Measurements from ENCODE around the gene COL4A5. TPM values are rescaled to one million over a fixed set of nuclear protein-coding genes. Genes with fewer than 3 reads are reported as not detected.

Gene COL4A5
- total RNA-seq, 2 donors from 2014 or later: 2.4 to 5.6 TPM

- DNase-seq: no peak
- intact Hi-C loops (cut with DNase I, micrococcal nuclease): no loop called here
- no peak for ATAC-seq
Measured at GRCh38 chrX:108584617-108585211, 145.1 kb downstream of the COL4A5 start.

GRCh38 chrX:108590496-108590895 is 150.9 kb downstream of the COL4A5 start:
- ATAC-seq (no peak), DNase-seq (no peak)
- intact Hi-C loops (cut with DNase I, micrococcal nuclease): no loop called here

DNA sequence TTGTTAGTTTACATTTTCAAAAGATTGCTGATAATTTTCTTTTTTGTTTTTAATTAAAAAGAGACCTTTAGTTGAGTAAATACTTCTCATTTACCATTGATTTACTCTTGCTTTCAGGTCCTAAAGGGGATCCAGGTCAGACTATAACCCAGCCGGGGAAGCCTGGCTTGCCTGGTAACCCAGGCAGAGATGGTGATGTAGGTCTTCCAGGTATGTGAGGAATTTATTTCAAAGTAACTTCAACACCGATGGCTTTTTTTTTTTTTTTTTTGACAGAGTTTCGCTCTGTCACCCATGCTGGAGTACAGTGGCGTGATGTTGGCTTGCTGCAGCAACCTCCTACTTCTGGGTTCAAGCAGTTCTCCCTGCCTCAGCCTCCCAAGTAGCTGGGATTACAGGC is 161.6 kb downstream of the COL4A5 start:
- ATAC-seq (no peak), DNase-seq (no peak)
- intact Hi-C loops (cut with DNase I, micrococcal nuclease): no loop called here

DNA sequence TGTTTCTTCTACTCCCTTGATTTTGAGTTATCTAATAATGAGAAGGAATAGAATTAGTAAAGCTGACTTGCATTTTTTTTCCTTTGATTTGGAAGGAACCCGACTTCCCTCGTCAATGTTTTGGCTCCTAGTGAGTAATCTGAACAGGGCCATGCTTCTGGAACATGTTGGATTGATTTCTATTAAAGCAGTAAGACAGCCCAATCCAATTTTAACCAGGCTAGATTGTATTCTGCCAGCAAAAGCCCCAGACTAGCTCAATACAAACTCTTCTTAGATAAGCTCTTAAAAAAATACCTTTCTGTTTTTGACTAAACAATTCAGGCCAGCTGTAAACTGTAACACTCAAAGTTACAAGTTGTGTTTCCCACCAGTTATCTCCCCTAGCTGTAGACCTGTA is 170.5 kb downstream of the COL4A5 start:
- ATAC-seq (no peak), DNase-seq (no peak)
- intact Hi-C loops (cut with DNase I, micrococcal nuclease): no loop called here

DNA sequence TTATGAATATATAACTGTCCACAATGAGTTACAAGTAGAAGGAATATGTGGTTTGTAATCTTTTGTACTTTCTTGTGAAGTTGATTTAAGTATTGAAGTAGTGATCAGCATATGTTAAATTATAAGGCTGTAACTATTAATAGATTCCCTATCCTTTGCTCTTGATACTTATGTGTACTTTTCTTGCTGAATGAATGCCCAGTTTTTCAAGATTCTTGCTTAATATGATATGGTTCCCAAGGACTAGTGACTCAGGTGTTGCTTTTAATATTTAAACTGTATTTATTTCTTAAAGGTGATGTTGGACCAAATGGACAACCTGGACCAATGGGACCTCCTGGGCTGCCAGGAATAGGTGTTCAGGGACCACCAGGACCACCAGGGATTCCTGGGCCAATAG is 175.0 kb downstream of the COL4A5 start:
- intact Hi-C loops (cut with DNase I, micrococcal nuclease): no loop called here
- no peak for ATAC-seq
- no peak for DNase-seq

DNA sequence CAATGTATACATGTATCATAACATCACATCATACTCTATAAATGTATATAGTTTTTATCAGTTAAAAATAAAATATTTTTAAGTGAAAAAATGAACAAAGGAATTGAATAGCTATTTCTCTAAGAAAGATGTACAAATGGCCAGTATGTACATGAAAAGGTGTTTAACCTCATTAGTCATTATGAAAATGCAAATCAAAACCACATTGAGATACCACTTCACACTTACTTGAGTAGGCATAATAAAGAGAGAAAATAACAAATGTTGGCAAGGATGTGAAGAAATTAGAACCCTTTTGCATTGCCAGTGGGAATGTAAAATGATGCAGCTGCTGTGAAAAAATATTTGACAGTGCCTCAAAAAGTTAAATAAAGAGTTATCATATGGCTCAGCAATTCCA is 201.2 kb downstream of the COL4A5 start:
- intact Hi-C loops (cut with DNase I, micrococcal nuclease): no loop called here
- no peak for DNase-seq
- no peak for ATAC-seq

DNA sequence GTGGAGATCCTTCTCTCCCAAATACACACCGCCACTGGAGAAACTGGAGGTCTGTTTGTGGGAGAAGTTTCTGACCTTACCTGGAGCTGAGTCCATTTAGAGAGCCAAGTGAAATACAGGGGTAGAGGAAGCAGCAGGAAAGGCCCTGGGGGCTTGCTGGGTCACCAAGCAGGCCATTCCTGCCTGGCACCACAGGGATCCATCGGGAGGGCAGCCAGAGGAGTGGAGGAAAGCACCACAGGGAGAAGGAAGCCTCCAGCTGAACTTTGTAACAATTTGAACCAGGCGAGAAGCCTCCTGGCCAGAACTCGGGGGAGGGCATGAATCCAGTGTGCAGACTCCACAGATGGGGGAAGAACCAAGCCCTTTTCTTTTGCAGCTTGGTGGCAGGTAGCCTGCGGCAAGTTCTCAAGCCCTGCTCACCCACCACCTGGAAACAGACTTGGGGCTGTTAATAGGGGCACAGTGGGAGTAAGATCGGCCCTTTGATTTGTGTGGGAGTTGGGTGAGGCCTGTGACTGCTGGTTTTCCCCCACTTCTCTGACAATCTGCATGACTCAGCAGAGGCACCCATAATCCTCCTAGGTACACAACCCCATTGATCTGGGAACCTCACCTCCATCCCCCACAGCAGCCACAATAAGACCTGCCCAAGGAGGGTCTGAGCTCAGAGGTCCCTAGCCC is 202.1 kb downstream of the COL4A5 start:
- ATAC-seq (no peak), DNase-seq (no peak)
- intact Hi-C loops (cut with DNase I, micrococcal nuclease): no loop called here

- ATAC-seq: no peak
- no peak for DNase-seq
- intact Hi-C loops (cut with DNase I, micrococcal nuclease): no loop called here
Measured at GRCh38 chrX:108642273-108642628, 202.6 kb downstream of the COL4A5 start.

- DNase-seq: no peak
- no peak for ATAC-seq
- intact Hi-C loops (cut with DNase I, micrococcal nuclease): no loop called here
Measured at GRCh38 chrX:108664701-108665100, 225.1 kb downstream of the COL4A5 start.

- no peak for ATAC-seq
- no peak for DNase-seq
- intact Hi-C loops (cut with DNase I, micrococcal nuclease): no loop called here
Measured at GRCh38 chrX:108666101-108666500, 226.5 kb downstream of the COL4A5 start.

- intact Hi-C loops (cut with DNase I, micrococcal nuclease): no loop called here
- no peak for DNase-seq
- no peak for ATAC-seq
Measured at GRCh38 chrX:108671526-108671925, 231.9 kb downstream of the COL4A5 start.

DNA sequence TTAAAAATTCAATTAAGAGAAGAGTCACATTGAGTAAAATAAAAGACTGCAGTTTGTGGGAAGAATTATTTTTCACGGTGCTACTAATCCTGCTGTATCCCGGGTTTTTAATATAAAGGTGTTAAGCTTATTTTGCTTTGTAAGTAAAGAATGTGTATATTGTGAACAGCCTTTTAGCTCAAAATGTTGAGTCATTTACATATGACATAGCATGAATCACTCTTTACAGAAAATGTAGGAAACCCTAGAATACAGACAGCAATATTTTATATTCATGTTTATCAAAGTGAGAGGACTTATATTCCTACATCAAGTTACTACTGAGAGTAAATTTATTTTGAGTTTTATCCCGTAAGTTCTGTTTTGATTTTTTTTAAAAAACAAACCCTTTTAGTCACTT is 257.1 kb downstream of the COL4A5 start:
- intact Hi-C loops (cut with DNase I, micrococcal nuclease): no loop called here
- ATAC-seq: no peak

GRCh38 chrX:108699368-108699767 is 259.7 kb downstream of the COL4A5 start:
- intact Hi-C loops (cut with DNase I, micrococcal nuclease): no loop called here
- ATAC-seq (no peak), DNase-seq (no peak)

More for the DNA sequence above, 257.1 kb downstream of the COL4A5 start:
- DNase-seq: no peak

DNA sequence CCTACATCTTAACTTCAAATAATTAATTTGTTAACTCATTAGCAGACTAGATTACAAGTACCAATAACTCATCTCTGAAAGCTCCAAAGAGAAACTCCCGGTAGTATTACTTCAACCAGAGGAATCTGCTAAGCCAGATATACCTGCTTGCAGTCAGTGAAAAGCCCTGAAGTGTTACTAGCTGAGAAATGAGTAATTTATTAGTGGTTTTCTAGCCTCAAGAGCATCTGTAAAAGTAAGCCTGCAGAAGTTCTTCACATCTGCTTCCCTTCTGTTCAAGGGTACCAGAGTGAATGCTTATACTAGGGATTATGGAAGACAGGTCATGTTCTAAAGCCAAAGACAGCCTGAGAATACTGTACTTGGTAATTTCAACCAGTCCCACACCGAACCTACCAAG is 262.0 kb downstream of the COL4A5 start:
- no peak for ATAC-seq
- DNase-seq: no peak
- intact Hi-C loops (cut with DNase I, micrococcal nuclease): no loop called here

DNA sequence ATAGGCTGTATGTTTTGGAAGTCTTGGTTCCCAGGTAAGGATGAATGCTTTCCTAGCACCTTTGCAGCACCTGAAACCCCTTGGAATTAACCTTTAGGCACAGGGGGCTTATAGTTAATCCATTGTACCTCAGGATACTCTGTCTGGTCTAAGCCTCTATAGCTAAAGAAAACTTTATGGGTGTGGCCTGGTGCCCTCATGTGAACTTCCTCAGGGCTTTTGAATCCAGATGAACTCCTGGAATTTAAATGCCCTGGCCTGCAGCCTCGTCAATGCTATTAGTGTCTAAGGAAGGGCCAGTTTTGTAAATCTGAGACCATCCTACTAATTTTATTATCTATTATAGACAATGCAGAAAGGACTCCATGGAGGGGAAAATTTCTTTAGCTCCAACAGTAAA is 262.9 kb downstream of the COL4A5 start:
- intact Hi-C loops (cut with DNase I, micrococcal nuclease): no loop called here
- DNase-seq: no peak
- no peak for ATAC-seq

DNA sequence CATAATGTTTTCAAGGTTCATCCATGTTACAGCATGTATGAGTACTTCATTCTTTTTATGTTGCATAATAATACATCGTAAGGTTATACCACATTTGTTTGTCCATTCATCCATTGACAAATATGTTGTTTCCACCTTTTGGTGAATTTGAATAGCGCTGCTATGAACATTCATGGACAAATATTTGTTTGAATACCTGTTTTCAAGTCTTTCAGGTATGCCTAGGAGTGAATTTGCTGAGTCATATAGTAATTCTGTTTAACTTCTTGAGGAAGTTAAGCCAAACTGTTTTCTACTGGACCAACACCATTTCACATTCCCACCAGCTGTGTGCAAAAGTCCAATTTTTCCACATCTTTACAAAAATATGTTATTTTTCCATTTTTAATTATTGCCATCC is 265.2 kb downstream of the COL4A5 start:
- ATAC-seq: no peak
- DNase-seq: no peak
- intact Hi-C loops (cut with DNase I, micrococcal nuclease): no loop called here

DNA sequence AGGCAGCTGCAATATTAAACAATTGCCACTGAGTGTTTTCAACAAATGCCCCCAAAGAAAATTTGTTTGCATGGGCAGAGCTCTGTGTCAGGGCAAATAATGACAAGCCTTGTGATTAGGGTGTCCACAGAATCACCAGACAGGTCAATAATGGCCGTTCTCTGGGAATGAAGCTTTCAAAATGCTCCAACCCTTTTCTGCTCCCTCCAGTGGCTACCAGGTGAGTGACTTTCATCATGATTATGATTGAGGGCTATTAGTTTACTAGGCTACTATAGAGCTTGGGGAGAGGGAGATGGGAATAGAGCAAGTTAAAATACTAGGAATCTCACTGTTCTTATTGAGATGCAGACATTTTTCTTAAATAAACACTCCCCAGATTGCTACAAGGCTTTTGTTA is 273.2 kb downstream of the COL4A5 start:
- DNase-seq (no peak), ATAC-seq (no peak)
- intact Hi-C loops (cut with DNase I, micrococcal nuclease): no loop called here

- DNase-seq (no peak), ATAC-seq (no peak)
- intact Hi-C loops (cut with DNase I, micrococcal nuclease): no loop called here
Measured at GRCh38 chrX:108722561-108722960, 282.9 kb downstream of the COL4A5 start.

- ATAC-seq (no peak), DNase-seq (no peak)
- intact Hi-C loops (cut with DNase I, micrococcal nuclease): no loop called here
Measured at GRCh38 chrX:108726748-108727147, 287.1 kb downstream of the COL4A5 start.

DNA sequence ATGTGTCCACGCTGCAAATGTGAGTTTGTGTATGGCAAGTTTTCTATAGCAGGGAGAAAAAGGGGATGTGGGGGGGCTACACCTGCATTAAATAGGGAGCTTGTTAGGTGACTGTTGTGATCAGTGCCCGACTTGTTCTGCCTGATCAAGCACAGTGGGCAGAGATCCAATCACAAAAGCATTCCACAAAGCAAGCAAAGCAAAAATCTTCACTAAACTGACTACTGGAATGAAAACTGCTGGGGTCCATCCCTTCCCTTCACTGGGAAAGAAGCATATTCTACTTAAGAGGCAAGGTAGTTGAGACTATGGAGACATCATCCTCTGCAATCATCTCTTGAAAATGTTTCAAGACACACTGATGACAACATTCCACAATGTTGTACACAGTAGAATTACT is 291.5 kb downstream of the COL4A5 start:
- DNase-seq (no peak), ATAC-seq (no peak)
- intact Hi-C loops (cut with DNase I, micrococcal nuclease): no loop called here

DNA sequence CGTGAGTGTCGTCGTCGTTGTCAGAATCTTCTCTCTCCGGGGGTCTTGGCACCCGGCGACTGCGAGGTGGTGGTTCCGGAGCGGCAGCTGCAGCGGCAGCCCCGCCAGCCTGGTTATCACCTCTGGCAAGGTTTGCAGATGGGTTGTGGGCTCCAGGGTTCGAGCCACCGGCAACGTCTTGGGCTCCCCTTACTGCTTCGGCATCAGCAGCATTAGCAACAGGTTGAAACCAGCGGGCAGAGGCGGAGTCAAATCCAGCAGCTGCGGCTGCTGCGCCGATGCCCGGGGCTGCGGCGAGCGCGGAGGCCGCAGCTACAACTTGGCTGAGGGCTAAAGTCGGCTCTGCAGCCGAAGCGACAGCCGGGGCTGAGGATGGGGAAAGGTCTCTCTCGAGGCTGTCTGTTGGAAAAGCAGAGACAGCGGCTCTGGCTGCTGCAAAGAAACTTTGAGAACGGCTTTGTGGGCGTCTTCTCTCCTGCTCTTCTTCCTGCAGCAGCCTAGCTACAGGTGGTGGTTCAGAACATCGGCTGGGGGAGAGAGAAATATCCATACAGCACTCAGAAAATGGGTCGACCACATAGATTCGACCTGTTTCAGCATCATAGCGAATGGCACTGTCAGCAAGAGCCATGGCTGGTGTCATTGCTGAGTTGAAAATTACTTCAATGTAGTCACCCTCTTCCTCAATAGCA is 293.1 kb downstream of the COL4A5 start:
- intact Hi-C loops (cut with DNase I, micrococcal nuclease): no loop called here
- DNase-seq: no peak
- ATAC-seq: no peak

All from left colon (tissue), 2 donors.